ENCODE results near the gene DGKB. TPM values are rescaled to one million over a fixed set of nuclear protein-coding genes. Genes with fewer than 3 reads are reported as not detected.

DGKB gene
- total RNA-seq, 2 experiments from 2014 or later, result not detected

DNA sequence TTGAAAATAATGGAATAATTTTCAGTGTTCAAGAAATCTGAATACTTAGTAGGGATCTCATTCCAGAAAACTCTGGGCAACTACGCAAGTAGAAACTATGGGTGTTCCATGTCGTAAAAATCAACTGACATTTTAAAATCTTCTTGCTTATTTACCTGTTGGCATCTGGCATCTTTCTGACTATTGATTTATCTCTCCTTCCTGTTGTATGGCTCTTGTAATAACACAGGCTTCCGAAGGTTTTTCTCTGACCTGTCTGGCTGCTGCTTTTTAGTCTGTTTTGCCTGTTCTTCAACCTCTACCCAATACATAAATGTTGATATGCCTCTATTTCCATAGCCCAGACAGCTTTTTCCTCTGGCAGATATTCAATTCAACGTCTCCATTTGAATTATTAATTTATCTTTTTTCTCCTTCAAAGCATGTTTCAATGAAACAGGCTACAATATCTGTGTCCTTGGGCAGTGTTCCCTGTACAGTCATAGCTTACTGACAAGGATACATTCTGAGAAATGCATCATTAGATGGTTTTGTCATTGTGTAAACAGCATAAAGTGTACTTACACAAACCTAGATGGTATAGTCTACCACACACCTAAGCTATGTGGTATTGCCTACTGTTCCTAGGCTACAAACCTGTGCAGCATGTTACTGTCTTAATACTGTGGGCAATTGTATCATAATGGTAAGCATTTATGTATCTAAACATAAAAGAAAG, 807.2 kb downstream of the DGKB start:
- no peak overlapping the region for H3K4me3 Mint-ChIP-seq
- DNase-seq, result no peak
- H3K27me3 Mint-ChIP-seq, result peaks cover 2% of the 10 kb centered on the region
- H3K27ac Mint-ChIP-seq, result no peak overlapping the region
- no peaks in the 10 kb centered on the region for H3K4me1 Mint-ChIP-seq (ENCODE audit: low read depth)
- no peaks in the 10 kb centered on the region for H3K36me3 Mint-ChIP-seq
- CTCF ChIA-PET, result no interaction called here
- POLR2A ChIA-PET, result no interaction called here
- intact Hi-C loops (cut with micrococcal nuclease), result no loop called here
- H3K9me3 Mint-ChIP-seq, result no peaks in the 10 kb centered on the region
